ENCODE results near the gene RPS2.

RPS2 gene

GRCh38 chr16:2009164-2009711 is 44.6 kb upstream of the RPS2 start:
- Histone ChIP-seq H3K27ac (replicated peaks) (peak overlapping the region; percentile 64), H3K4me3 (replicated peaks; ENCODE audit: insufficient read depth, low read length) (peak overlapping the region; percentile 63), H3K27me3 (ENCODE audit: insufficient read depth, poor library complexity, severe bottlenecking) (no peaks in the 10 kb centered on the region)
- TF ChIP-seq SPI1 (IDR thresholded peaks at IDR 0.05; ENCODE audit: borderline replicate concordance, low read depth) (no peak), GABPA (IDR thresholded peaks at IDR 0.05; ENCODE audit: low read depth) (no peak), REST (IDR thresholded peaks at IDR 0.05; ENCODE audit: insufficient replicate concordance, low read depth) (no peak), POLR2AphosphoS5 (IDR thresholded peaks at IDR 0.05; ENCODE audit: low read depth) (no peak), CTCF (IDR thresholded peaks at IDR 0.05; ENCODE audit: insufficient read depth, low read length) (no peak)
- DNase-seq (ENCODE audit: low read depth in 1 of 2, low spot score in 1 of 2), result no peak

GRCh38 chr16:2008631-2009163 is 44.1 kb upstream of the RPS2 start:
- Histone ChIP-seq H3K27me3 (ENCODE audit: insufficient read depth, poor library complexity, severe bottlenecking) (no peaks in the 10 kb centered on the region), H3K4me3 (replicated peaks; ENCODE audit: insufficient read depth, low read length) (peak overlapping the region; percentile 63), H3K27ac (replicated peaks) (peak overlapping the region; percentile 64)
- DNase-seq (ENCODE audit: low read depth in 1 of 2, low spot score in 1 of 2), result peak in 1 of 2 experiments; percentile 65
- TF ChIP-seq REST (IDR thresholded peaks at IDR 0.05; ENCODE audit: insufficient replicate concordance, low read depth) (peak; percentile 23), GABPA (IDR thresholded peaks at IDR 0.05; ENCODE audit: low read depth) (0 out of 2 replicates have a peak, but pooled peaks have one; percentile 5), SPI1 (IDR thresholded peaks at IDR 0.05; ENCODE audit: borderline replicate concordance, low read depth) (no peak), POLR2AphosphoS5 (IDR thresholded peaks at IDR 0.05; ENCODE audit: low read depth) (no peak), CTCF (IDR thresholded peaks at IDR 0.05; ENCODE audit: insufficient read depth, low read length) (no peak)

- TF ChIP-seq SPI1 (IDR thresholded peaks at IDR 0.05; ENCODE audit: borderline replicate concordance, low read depth) (no peak), POLR2AphosphoS5 (IDR thresholded peaks at IDR 0.05; ENCODE audit: low read depth) (peak; percentile 72)
- peak; percentile 82 to 98 for DNase-seq (ENCODE audit: low read depth in 1 of 2, low spot score in 1 of 2)
- Histone ChIP-seq H3K27ac (replicated peaks) (peak overlapping the region; percentile 64), H3K27me3 (ENCODE audit: insufficient read depth, poor library complexity, severe bottlenecking) (no peaks in the 10 kb centered on the region), H3K4me3 (replicated peaks; ENCODE audit: insufficient read depth, low read length) (peak overlapping the region; percentile 63)
Observed at GRCh38 chr16:2008009-2008526, 43.4 kb upstream of the RPS2 start.

- no peak for TF ChIP-seq REST (IDR thresholded peaks at IDR 0.05; ENCODE audit: insufficient replicate concordance, low read depth)
- TF ChIP-seq POLR2AphosphoS5 (IDR thresholded peaks at IDR 0.05; ENCODE audit: low read depth), result no peak
- Histone ChIP-seq H3K4me3 (replicated peaks; ENCODE audit: insufficient read depth, low read length) (peak overlapping the region; percentile 63), H3K27me3 (ENCODE audit: insufficient read depth, poor library complexity, severe bottlenecking) (no peaks in the 10 kb centered on the region), H3K27ac (replicated peaks) (peak overlapping the region; percentile 64)
- no peak for DNase-seq (ENCODE audit: low read depth in 1 of 2, low spot score in 1 of 2)
Observed at GRCh38 chr16:2007081-2007836, 42.6 kb upstream of the RPS2 start.

All from HL-60 (cell line).